ENCODE data around the gene PIF1.

DNA sequence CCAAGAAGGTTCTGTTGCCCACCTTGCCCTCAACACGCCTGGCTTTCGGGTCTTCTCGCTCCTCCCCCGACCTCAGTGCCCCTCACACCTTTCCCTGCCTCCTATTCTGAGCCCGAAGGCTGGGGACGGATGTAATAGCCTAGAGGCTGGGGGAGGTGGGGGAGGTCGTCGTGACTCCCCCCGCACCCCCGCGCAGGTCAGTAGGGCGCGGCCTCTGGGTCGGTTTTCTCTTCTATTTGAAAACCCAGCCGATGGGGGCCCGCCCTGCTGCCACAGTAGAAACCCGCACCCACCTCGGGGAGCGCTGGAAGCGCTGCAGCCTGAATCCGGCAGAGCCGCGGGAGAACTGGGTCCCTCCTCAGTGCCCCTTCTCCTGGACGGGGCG, 49.1 kb downstream of the PIF1 start:
- TF ChIP-seq CTCF (IDR thresholded peaks at IDR 0.05; ENCODE audit: low read depth, low read length) (no peak), EZH2phosphoT487 (IDR thresholded peaks at IDR 0.05; ENCODE audit: low read depth) (no peak)

Measured in OCI-LY3 (cell line).